ENCODE measurements around the gene PLPP4.

DNA sequence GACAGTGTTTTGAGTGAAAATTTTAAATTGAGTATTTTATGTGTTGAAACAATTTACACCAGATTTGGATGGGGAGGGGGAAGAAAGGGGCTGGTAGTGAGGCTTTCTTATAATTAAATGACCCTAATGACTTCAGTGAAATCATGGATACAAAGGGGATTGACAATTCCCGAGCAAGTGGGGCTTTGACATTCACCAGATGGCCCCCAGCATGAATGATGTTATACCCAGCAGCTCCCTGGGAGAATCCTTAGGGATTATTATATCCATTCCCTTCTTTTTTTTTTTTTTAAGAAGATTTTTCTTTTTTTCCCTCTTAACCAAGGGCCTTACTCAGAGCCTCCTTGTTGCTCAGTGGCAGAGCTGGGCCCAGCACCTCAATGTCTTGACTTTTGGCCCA, 17.9 kb downstream of the PLPP4 start:
- TF ChIP-seq, protein P1, sequence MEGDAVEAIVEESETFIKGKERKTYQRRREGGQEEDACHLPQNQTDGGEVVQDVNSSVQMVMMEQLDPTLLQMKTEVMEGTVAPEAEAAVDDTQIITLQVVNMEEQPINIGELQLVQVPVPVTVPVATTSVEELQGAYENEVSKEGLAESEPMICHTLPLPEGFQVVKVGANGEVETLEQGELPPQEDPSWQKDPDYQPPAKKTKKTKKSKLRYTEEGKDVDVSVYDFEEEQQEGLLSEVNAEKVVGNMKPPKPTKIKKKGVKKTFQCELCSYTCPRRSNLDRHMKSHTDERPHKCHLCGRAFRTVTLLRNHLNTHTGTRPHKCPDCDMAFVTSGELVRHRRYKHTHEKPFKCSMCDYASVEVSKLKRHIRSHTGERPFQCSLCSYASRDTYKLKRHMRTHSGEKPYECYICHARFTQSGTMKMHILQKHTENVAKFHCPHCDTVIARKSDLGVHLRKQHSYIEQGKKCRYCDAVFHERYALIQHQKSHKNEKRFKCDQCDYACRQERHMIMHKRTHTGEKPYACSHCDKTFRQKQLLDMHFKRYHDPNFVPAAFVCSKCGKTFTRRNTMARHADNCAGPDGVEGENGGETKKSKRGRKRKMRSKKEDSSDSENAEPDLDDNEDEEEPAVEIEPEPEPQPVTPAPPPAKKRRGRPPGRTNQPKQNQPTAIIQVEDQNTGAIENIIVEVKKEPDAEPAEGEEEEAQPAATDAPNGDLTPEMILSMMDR (IDR thresholded peaks at IDR 0.05) = no peak
- no peak for TF ChIP-seq EP300 (IDR thresholded peaks at IDR 0.05)
- no peak for TF ChIP-seq POLR2AphosphoS5 (IDR thresholded peaks at IDR 0.05)

Data from upper lobe of left lung (tissue), 4 donors.